GM20431 (cell line): ENCODE data around the gene GPR157.
"Not testable (repeated sequence)": the region's sequence is repeated elsewhere in the genome, so short reads cannot be mapped to it uniquely, and the experiment has no call there.

Source experiments
- in situ Hi-C: fragments of 300-500 bp; cut with MseI, MboI; formaldehyde crosslinking; loops from one replicate; pipeline ENCODE4 v1.15.0; 2020; ENCODE audit warnings: low sequenced_read_pairs; ENCODE audit not compliant: unreplicated experiment

GPR157 gene

DNA sequence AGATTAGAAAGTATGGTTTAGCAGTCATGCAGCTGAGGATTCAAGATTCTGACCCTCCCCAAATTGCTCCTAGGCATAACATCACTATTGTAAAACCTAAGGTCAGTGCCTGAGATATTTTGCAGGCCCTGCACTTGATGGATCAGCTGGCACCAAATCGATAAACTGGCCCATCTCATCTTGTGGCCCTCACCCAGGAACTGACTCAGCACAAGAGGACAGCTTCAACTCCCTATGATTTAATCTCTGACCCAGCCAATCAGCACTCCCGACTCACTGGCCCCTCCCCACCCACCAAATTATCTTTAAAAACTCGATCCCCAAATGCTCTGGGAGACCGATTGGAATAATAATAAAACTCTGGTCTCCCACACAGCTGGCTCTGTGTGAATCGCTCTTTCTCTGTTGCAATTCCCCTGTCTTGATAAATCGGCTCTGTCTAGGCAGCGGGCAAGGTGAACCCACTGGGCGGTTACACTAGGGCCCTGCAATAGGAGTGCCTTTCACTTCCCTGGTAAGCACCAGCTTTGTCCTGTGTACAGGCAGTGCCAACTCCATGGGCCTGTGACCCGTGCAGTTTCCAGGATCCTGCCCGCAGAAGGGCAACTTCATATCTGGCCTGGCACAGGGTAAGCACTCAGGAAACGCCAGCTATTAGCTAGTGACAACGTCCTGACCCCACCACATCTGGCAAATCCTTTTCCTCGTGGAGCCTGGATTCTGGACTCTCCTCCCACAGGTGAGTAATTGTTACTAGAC, 30.8 kb downstream of the GPR157 start:
- in situ Hi-C loops: no loop called here

DNA sequence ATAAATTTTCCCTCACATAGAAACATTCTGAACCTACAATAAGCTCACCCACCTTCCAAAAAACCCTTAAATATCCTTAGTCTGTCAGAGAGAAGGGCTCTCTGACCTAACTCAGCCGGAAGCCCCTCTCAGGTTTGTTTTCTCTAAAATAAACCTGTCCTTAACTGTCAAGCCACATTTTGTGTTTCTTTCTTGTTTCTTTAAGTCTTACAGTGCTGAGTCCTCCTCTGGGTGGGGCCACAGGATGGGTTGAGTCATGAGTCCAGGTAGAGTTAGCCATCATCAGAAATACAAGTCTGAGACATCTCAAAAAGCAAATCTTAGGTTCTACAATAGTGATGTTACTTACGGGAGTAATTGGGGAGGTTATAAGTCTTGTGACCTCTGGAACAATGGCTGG, 33.1 kb downstream of the GPR157 start:
- in situ Hi-C loops: no loop called here

DNA sequence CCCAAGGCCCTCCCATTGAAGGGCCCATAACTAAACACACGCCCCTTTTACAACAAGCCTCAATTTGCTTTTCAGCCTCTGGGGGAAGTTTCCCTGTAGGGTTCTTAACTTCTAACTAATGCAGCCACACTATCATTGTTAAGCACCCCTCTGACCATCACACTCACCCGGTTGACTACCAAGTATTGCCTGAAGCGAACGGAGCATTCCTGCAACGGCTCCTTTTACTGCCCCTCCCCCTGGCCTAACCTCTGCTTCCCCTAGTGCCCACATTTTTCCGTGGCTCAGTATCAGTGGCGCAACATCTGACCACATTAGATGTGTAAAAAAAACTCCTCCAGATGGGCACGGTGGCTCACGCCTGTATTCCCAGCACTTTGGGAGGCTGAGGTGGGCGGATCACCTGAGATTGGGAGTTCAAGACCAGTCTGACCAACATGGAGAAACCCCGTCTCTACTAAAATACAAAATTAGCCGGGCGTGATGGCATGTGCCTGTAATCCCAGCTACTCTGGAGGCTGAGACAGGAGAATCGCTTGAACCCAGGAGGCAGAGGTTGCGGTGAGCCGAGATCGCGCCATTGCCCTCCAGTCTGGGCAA, 34.8 kb downstream of the GPR157 start:
- in situ Hi-C loops: not testable (repeated sequence)

DNA sequence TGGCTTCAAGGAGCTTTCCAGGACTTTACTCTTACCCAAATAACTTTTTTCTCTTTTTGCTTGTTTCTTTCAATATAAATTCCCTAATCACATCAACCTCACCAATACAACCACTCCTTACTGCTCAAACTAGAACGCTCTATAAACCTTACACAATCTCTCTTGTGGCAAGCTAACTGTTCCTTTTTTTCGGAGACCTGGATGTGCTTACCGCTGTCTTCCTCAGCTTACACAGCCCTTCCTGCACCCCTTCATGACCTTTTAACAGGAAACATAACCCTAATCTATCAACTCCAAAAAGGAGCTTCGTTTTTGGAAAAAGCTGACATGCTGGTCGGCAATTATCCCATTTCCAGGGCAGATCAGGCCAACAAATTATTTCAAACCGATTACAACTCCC, 35.3 kb downstream of the GPR157 start:
- in situ Hi-C loops: no loop called here

DNA sequence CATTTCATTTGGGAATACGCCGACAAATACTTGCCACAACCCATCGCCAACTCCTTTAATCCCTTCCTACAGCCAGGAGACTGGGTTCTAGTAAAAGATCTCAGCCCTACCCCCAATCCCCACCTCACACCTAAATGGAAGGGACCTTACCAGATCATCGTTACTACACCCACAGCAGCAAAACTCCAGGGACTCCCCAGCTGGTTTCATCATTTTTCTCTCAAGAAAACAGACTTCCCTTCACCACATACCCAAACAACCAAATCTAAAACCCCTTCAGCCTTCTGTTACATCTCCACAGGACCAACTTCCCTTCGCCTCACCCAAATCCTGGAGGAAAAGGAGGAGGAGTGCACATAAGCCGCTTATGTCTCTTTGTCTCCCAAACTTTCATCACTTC, 35.8 kb downstream of the GPR157 start:
- in situ Hi-C loops: no loop called here

DNA sequence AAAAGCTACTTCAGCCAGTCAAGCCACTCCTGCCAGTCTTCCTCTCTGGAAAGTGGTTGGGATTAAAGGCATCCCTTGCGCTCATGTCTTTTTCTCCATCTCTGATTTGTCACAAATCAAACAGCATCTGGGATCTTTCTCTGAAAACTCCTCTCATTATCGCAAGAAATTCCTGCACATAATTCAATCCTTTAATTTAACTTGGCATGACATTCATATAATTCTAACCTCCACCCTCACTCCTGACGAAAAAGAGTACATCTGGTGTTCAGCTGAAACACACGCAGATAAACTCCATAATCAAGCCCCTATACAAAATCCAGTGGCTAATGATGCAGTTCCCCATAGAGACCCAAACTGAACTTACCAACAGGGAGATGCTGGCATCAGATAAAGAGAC, 40.1 kb downstream of the GPR157 start:
- in situ Hi-C loops: no loop called here

DNA sequence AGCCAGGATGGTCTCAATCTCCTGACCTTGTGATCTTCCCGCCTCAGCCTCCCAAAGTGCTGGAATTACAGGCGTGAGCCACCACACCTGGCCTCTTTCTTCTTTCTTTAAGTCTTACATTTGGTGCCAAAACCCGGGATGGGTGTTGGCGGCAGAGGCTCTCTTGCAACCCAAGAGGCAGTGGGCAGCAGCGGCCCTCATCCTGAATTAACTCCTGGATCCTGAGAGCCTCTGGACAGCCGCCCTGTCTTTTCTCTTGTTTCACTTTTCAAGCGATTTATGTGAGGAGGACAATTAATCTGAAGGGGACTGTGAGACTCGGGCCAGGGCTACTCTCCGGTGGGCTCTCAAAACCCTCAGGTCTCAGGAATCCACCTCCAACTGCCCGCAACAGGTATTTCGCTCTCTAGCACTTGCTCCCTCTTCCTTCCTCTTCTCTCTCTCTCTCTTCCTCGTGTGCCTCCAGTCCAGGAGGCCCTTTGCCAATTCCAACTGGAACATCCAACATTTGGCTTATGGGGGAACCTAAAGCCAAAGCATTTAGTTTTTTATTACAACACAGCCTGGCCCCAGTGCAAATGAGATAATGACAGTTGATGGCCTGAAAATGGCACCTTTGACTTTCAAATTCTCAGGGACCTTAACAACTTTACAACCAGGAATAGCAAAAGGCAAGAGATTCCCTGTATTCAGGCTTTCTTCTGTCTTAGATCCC, 41.3 kb downstream of the GPR157 start:
- in situ Hi-C loops: no loop called here

DNA sequence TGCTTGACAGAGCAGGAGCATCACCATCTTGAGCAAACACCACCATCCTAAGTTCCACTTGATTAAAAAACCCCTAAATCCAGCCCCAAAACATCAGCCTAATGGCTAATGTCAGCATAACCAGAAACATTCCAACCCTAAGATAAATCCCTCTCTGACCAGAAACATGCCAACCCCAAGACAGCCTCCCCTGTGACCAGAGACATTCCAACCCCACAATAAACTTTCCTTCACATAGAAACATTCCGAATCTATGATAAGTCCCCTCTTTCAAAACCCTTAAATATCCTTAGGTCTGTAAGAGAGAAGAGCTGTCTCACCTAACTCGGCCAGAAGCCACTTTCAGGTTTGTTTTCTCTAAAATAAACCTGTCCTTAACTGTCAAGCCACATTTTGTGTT, 42.1 kb downstream of the GPR157 start:
- in situ Hi-C loops: no loop called here

DNA sequence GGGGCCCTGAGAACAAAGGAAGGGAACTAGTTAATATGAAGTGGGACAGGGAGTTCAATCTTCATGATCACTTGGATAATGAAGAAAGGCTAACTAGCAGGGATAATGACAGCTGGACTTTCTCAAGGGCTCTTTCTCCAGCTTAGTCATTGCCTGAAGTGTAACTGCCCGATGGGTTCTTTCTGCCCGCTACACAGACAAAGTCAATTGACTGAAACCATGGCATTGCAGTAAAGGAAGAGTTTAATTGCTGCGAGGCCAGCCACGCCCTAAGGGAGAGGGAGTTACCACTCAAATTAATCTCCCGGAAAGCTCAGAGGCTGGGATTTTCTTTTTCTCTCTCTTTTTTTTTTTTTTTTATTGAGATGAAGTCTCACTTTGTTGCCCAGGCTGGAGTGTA, 42.9 kb downstream of the GPR157 start:
- in situ Hi-C loops: no loop called here

DNA sequence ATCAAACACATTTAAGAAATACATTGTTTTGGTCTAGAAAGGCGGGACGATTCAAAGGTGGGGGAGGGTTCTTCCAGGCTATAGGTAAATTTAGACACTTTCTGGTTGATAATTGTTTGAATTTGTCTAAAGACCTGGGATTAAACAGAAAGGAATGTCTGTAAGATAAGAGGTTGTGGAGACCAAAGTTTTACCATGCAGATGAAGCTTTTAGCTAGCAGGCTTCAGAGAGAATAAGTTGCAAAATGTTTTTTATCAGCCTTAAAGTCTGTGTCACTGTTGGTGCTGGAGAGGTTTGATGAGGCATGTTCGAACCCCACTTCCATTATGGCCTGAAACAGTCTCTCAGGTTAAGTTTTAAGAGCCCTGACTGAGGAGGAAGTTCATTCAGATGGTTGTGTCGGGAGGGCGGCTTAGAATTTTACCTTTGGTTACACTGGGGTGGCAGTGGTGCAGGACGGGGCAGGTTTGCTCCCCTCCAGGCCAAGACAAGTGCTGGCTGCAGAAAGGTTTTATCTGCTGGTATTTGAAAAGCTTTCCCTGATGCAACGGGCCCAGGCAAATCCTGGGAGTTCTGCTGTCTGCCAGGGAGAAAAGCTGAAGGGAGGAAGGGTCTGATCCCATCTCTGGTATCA, 43.5 kb downstream of the GPR157 start:
- in situ Hi-C loops: no loop called here

DNA sequence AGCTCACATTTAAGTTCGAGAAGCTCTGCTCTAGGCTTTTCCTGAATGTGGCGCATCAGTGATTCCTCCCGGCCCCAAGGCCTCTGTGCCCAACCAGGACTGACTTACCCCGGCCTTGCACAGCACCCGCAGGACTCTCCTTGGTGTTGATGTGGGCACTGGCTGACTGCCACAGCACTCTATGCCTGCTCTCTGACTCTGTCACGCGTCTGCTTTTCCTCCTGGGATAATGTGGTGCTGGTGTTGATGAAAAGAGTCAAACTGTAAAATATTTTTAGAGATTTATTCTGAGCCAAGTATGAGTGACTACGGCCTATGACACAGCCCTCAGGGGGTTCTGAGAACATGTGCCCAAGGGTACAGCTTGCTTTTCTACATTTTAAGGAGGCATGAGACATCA, 44.0 kb downstream of the GPR157 start:
- in situ Hi-C loops: no loop called here

DNA sequence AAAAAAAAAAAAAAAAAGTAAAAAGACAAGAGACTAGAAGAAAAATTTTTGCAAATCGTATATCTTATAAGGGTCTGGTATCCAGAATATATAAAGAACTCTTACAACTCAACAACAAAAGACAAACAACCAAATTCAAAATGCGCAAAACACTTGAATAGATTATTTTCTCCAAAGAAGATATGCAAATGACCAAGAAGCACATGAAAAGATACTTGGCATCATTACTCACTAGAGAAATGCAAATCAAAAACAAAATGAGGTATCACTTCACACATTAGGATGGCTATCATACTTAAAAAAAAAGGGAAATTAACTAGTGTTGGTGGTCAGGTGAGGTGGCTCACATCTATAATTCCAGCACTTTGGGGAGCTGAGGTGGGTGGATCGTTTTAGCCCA, 47.4 kb downstream of the GPR157 start:
- in situ Hi-C loops: no loop called here

DNA sequence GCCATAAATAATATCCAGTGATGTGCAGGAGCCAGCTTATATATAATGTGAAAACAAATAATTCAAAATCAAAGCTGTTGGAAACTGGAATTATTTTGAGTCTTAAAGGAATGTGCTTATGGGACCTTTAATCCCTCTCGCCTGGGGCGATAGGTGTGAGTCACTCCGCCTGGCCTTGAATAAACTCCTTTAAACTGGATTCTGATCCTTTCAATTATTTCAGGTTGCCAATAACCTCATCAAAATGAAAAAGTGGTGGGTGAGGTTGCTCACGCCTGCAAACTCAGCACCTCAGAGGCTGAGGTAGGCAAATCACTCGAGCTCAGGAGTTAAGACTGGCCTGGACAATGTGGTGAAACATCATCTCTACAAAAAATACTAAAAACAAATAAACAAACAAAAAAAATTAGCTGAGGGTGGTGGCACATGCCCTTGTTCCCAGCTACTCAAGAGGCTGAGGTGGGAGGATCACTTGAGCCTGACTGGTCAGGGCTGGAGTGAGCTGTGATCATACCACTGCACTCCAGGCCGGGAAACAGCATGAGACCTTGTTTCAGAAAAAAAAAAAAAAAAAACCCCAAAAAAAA, 48.1 kb downstream of the GPR157 start:
- in situ Hi-C loops: no loop called here

DNA sequence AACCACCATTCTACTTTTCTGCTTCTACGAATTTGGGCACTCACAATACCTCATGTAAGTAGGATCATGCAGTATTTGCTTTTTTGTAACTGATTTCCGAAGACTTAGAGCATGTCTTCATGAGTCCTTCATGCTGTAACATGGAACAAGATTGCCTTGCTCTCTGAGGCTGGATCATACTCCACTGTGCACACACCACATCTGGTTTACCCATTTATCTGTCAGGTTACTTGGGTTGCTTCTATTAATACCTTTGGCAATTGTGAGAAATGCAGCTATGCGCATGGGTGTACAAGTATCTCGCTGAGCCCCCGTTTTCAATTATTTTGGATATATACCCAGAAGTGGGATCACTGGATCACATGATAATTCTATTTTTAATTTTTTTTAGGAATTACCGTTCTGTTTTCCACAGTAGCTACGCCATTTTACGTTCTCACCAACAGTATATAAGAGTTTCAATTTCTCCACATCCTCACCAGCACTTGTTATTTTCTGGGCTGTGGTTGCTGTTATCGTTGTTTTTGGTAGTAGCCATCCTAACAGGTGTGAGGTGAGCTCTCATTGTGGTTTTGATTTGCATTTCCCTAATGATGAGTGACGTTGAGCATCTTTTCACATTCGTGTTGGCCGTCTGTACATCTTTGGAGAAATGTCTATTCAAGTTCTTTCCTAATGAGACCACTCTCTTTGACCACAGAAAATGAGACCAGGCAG, 48.8 kb downstream of the GPR157 start:
- in situ Hi-C loops: no loop called here

DNA sequence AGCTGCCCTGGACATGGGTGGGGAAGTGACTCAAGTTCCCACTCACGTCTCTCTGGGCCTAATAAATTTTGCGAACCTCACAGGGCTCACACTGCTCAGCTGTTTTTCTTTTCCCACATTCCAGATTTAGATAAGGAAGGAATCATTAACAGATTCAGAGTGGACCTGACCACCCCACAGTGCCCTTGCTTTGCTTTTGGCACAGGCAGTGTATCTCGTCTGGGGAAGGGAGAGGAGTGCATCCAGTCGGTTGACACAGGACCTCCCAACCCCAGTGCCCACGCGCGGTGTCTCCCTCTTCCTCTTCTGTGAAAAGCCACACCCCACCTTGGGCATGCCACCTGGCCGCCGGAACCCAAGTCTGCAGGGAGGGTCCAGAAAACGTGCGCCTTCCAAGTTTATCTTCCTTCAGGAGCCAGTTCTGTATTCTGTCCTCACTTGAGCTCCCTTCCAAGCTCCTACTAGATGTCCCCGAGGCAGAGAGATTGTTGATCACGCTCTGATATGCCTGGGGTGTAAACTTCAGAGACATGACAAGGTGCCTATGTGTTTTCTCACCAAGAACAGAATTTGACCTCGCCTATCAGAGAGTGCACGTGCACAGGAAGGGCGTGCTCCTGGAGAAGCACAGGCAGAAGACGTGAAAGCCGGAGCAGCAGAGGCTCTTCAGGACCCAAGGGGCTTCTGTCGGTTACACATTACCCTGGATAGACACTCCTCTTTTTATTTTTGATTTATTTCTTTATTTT, 50.0 kb downstream of the GPR157 start:
- in situ Hi-C loops: no loop called here

DNA sequence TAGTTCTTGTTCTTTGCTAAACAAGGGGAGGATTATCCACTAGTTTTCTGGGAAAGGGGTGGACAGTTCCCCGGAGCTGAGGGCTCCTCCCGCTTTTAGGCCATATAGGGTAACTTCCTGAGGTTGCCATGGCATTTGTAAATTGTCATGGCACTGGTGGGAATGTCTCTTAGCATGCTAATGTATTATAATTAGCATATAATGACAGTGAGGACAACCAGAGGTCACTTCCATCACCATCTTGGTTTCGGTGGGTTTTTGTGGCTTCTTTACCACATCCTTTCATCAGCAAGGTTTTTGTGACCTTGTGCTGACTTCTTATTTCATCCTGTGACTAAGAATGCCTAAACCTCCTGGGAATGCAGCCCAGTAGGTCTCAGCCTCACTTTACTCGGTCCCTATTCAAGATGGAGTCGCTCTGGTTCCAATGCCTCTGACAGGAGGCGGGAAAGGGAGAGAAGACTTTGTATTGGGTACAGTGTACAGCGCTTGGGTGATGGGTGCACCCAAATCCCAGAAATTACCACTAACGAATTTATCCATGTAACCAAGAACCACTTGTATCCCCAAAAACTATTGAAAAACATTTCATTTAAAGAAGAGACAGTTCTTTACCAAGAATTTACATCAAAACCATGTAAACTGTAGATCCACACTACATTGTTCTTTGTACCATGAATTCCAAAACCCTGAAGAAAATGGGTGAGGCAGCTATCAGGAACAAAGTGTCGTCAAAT, 50.7 kb downstream of the GPR157 start:
- in situ Hi-C loops: no loop called here

DNA sequence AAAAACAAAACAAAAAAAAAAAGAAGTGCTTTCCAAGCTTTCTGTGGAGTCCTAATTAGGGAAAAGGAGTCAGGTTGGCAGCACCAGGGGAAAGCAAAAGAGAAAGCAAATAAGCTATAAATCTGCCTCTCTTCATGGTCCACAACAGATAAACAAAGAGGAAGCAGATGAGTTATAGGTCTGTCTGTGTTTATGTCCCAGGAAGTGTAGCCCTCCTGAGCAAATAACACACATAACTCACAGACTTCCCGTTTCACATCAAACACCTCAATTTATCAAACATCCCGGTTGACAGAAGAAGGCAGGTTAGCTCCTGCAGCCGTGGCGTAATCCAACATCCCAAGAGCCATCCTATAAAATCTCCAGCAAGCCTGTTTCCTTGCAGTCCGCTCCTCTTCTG, 53.9 kb downstream of the GPR157 start:
- in situ Hi-C loops: no loop called here

DNA sequence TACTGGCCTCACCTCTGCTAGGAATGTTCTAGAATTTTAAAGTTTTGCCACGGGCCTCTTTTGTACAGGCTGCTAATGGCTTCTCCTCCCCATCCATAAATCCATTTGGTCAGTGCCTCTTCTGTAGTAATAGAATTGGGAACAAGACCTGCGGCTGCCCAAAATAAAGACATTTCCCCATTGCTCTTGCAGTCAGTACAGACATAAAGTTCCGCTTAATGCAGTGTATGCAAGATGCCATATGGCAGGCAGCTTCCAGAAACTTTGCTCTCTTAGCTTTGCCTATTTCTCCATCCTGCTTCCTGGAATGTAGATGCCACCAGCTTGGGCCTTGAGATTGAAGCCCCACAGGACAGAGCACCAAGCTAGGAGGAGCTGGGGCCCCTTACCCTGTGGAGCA, 55.8 kb downstream of the GPR157 start:
- in situ Hi-C loops: no loop called here
